T-cell (primary cell): Measurements from ENCODE around the gene GPR173. TPM values are rescaled to one million over a fixed set of nuclear protein-coding genes. Genes with fewer than 3 reads are reported as not detected.

Experiments used
- ATAC-seq, 4 experiments: fragments of 200-7000 bp in 3 of 4; fragments of 150-1000 bp in 1 of 4; cut with Tn5 transposase; replicated peaks in 1 of 4; 1 replicate in 3 of 4; 2 replicates in 1 of 4; pipeline ENCODE4 v1.10.0; 2021; ENCODE audit warnings: moderate library complexity in 3 of 4, mild to moderate bottlenecking in 2 of 4, moderate number of reproducible peaks in 1 of 4
- CTCF ChIA-PET, 2 donors: fragments of 300-600 bp; sonication (Branson Sonifier 250); formaldehyde crosslinking; loops; one replicate each; lab custom pipeline; 2022; ENCODE audit warnings: antibody characterized with exemption in 2 of 2; lab: Charles Lee
- POLR2A ChIA-PET, 2 donors: fragments of 300-600 bp; sonication (Branson Sonifier 250); formaldehyde crosslinking; loops; one replicate each; lab custom pipeline; 2022; ENCODE audit warnings: antibody characterized with exemption in 2 of 2; lab: Charles Lee
- DNase-seq, 35 experiments: peaks; one replicate each; pipeline versions ENCODE4 v3.0.0 to v3.0.0-alpha.2; 2013 to 2023
- H3K27ac ChIP-seq: one replicate; pipeline ENCODE4 v1.5.1; 2013; ENCODE audit warnings: low read length
- H3K27me3 ChIP-seq, 2 experiments: replicated peaks in 1 of 2; 1 replicate in 1 of 2; 2 replicates in 1 of 2; pipeline versions ENCODE4 v1.6.1 to v1.7.0; 2013; ENCODE audit warnings: low read length in 1 of 2, mixed read lengths in 1 of 2; ENCODE audit not compliant: control insufficient read depth in 2 of 2, insufficient read depth in 2 of 2; ENCODE audit errors: extremely low read depth in 1 of 2
- H3K36me3 ChIP-seq, 2 donors: 1 replicate in 1 of 2; 2 replicates in 1 of 2; pipeline versions ENCODE4 v1.6.1 to v1.7.0; 2013; ENCODE audit warnings: low read length in 1 of 2; ENCODE audit not compliant: control insufficient read depth in 2 of 2, insufficient read depth in 1 of 2; ENCODE audit errors: extremely low read depth in 1 of 2
- H3K4me1 ChIP-seq, 2 experiments: 1 replicate in 1 of 2; 2 replicates in 1 of 2; pipeline versions ENCODE4 v1.6.1 to v1.7.0; 2013; ENCODE audit warnings: low read length in 2 of 2, mixed read lengths in 1 of 2; ENCODE audit not compliant: insufficient read depth in 2 of 2, control insufficient read depth in 1 of 2; ENCODE audit errors: extremely low read depth in 1 of 2
- H3K4me3 ChIP-seq, 2 donors: 1 replicate in 1 of 2; 2 replicates in 1 of 2; pipeline versions ENCODE4 v1.5.1 to v1.7.0; 2013; ENCODE audit warnings: mild to moderate bottlenecking in 2 of 2, low read length in 1 of 2, moderate library complexity in 1 of 2; ENCODE audit not compliant: control insufficient read depth in 1 of 2; ENCODE audit errors: extremely low read depth in 1 of 2
- H3K9me3 ChIP-seq: 2 replicates; pipeline ENCODE4 v1.7.0; 2013
- H3K27ac Mint-ChIP-seq, 2 donors: one replicate each; pipeline ENCODE4 v1.8.0; 2020 to 2021; ENCODE audit warnings: mild to moderate bottlenecking in 2 of 2, mixed read lengths in 2 of 2
- H3K27me3 Mint-ChIP-seq, 2 donors: one replicate each; pipeline ENCODE4 v1.8.0; 2021 to 2022; ENCODE audit warnings: mixed read lengths in 2 of 2
- H3K36me3 Mint-ChIP-seq: one replicate; pipeline ENCODE4 v1.8.0; 2021; ENCODE audit warnings: mixed read lengths
- H3K4me1 Mint-ChIP-seq, 3 donors: one replicate each; pipeline ENCODE4 v1.8.0; 2020 to 2022; ENCODE audit warnings: mixed read lengths in 3 of 3, mild to moderate bottlenecking in 1 of 3
- H3K4me3 Mint-ChIP-seq, 3 donors: one replicate each; pipeline ENCODE4 v1.8.0; 2020 to 2022; ENCODE audit warnings: mild to moderate bottlenecking in 3 of 3, mixed read lengths in 3 of 3, moderate library complexity in 3 of 3
- H3K9me3 Mint-ChIP-seq, 3 donors: one replicate each; pipeline ENCODE4 v1.8.0; 2020 to 2022; ENCODE audit warnings: mixed read lengths in 3 of 3
- WGBS: methylation state at CpG from one replicate; pipeline ENCODE4 v1.1.5; 2013; ENCODE audit warnings: missing lambda C conversion rate; ENCODE audit not compliant: insufficient coverage; 5-methylcytosine and 5-hydroxymethylcytosine counted together
- total RNA-seq, 35 experiments: library from RNA in 6 of 35; stranded (reverse) in 6 of 35; fragments of 120-200 nt in 1 of 35; gene quantifications; one replicate each; pipeline versions ENCODE4 v1.2.1 to v1.2.4 and lab custom pipeline; 2013 to 2026

GPR173 gene, protein sequence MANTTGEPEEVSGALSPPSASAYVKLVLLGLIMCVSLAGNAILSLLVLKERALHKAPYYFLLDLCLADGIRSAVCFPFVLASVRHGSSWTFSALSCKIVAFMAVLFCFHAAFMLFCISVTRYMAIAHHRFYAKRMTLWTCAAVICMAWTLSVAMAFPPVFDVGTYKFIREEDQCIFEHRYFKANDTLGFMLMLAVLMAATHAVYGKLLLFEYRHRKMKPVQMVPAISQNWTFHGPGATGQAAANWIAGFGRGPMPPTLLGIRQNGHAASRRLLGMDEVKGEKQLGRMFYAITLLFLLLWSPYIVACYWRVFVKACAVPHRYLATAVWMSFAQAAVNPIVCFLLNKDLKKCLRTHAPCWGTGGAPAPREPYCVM
- under 1 TPM in 4 of 5 donors, not detected in 1; 0.12 to 0.50 (median 0.17) TPM for total RNA-seq
- 0.07 TPM for total RNA-seq (2013)
- 0 to 0.31 (median 0) reads per million in 29 experiments for total RNA-seq (lab: John Stamatoyannopoulos, UW)

DNA sequence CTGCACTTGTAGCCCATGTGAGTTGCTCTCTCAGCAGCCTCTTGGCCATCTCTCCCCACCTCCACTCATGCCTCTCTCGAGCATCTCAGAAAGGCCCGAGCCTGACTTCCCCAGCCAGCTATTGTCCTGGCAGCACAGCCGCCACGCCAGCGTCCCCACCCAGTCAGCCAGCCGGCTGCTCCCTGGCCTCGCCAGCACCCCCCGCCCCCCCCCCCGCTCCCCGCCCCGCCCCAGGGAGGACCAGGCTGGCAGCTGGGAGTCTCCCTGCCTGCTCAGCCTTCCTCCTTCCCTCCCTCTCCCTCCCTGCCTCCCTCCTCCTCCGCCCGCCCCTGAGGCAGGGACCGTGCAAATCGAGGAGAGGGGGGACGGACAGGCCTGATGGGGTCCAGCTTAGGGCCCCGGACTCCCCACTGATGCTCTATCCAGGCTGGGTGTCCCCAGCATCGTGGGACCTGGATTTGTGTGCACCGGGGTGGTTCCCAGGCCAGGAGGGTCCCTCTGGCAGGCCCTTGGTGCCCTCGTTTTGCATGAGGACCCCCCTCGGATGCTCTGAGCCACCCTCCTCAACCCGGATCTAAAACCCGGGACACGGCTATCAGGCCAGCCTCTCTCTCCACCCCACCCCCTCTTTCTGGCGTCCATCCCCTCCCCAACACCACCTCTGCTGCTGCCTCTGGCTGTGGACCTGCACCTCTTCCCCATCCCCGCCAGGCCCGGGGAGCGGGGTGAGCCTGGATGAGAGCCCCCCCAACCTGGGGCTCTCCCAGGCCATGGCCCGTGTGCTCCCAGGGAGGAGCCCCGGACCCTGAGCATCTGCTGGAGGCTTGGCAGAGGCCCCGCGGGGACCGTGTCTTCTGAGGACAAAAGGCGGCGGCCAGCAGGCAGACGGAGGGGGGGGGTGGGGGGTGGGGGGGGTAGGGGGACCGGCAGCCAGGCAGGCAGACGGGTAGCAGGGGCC, at the start of gene GPR173:
Gene GPR173 (plus strand): TSS at position 621 of the 958 bp plus-strand sequence. CDS start 27,833 bp downstream, outside the sequence.
- Histone ChIP-seq H3K36me3 (no peaks in the 10 kb centered on the region), H3K9me3 (no peaks in the 10 kb centered on the region), H3K27ac (no peak within 1 kb of the TSS), H3K27me3 (peaks cover 0 to 22% of the 10 kb centered on the region in 2 experiments), H3K4me1 (peaks cover 0 to 5% of the 10 kb centered on the region in 2 experiments), H3K4me3 (no peak within 1 kb of the TSS)
- Mint-ChIP-seq H3K4me1 (peaks cover 0 to 3% (median 0%) of the 10 kb centered on the region in 3 donors), H3K27ac (no peak within 1 kb of the TSS), H3K4me3 (no peak within 1 kb of the TSS), H3K27me3 (peaks cover 7 to 16% of the 10 kb centered on the region in 2 donors), H3K9me3 (no peaks in the 10 kb centered on the region), H3K36me3 (no peaks in the 10 kb centered on the region)
- CTCF ChIA-PET = no interaction called here
- WGBS = no CpG with 5 or more reads among the region's 38 CpGs
- peak in 1 of 4 experiments; percentile 9 for ATAC-seq
- POLR2A ChIA-PET = no interaction called here
- DNase-seq = no peak

DNA sequence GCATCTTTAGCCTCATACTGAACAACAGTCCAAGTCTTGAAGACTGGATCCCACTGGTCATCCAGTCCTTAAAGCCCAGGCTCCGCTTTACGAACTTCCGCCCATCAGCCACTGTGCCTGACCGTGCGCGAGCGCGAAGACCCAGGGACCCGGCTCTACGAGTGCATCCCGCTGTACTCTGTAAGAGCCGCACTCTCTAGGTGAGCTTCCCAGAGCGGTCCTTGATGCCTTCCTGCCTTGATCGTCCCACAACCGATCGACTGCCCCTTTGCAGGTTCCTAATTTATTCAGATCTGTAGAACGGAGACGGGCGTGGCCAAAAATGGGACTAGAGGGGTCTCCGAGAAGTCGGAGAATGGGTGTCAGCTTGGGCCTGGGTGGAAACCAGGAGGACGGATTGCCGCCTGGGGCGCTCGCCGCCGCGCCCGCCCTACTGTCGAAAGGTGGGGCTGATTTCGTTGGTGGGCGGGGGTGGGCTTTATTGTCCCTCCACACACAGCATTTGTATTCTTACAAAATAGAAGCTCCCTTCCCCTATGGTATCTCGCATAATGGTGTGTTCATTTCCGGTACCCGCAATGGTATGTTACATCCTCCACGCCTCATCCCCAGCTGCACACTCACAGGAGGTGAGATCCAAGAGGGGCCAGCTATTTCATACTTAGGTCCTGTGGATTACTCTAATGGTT, 48.0 kb upstream of the GPR173 start:
- 40% methylated on average over 1 of the region's 36 CpGs for WGBS
- Histone ChIP-seq H3K4me1 (peaks cover 0 to 13% of the 10 kb centered on the region in 2 experiments), H3K9me3 (no peaks in the 10 kb centered on the region), H3K27ac (no peak overlapping the region), H3K27me3 (peaks cover 0 to 23% of the 10 kb centered on the region in 2 experiments), H3K4me3 (peak overlapping the region in 1 of 2 donors; percentile 17), H3K36me3 (no peaks in the 10 kb centered on the region)
- ChIA-PET CTCF (no interaction called here), POLR2A (interaction anchor here in 1 of 2 donors (0.5 to 0.6 kb wide), 2 partner anchors 293 to 331 kb away, joined by 3 to 6 read pairs; no protein-coding TSS in a partner anchor)
- H3K9me3 Mint-ChIP-seq = no peaks in the 10 kb centered on the region
- H3K36me3 Mint-ChIP-seq = no peaks in the 10 kb centered on the region
- peaks cover 10 to 44% of the 10 kb centered on the region in 2 donors for H3K27me3 Mint-ChIP-seq
- H3K4me3 Mint-ChIP-seq = peak overlapping the region; percentile 31 to 60 (median 43)
- peaks cover 3 to 9% (median 6%) of the 10 kb centered on the region in 3 donors for H3K4me1 Mint-ChIP-seq
- DNase-seq (peak in 2 of 35 experiments; percentile 0 to 9), ATAC-seq (peak; percentile 43 to 75 (median 59))
- no peak overlapping the region for H3K27ac Mint-ChIP-seq

DNA sequence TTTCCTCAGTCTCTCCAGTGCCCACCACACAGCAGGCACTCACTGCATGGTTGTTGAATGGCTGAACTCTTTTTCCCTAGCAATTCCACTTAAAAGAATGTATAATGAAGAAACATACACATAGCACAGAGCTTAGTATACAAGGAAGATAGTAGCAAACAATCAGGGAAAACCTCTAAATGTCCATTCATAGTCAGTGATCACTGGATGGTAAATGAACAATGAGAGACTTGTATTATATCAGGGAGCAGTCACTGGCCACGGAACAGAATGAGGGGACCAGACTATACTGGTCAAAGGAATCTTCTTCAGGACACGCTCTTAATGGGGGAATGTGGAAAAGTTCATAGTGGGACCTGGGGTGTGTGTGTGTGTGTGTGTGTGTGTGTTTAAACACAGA, 46.6 kb upstream of the GPR173 start:
- no peak overlapping the region for H3K4me3 ChIP-seq
- H3K9me3 ChIP-seq = no peaks in the 10 kb centered on the region
- Mint-ChIP-seq H3K27me3 (peaks cover 11 to 42% of the 10 kb centered on the region in 2 donors), H3K36me3 (no peaks in the 10 kb centered on the region), H3K27ac (no peak overlapping the region), H3K4me1 (peaks cover 0 to 6% (median 0%) of the 10 kb centered on the region in 3 donors), H3K9me3 (no peaks in the 10 kb centered on the region), H3K4me3 (no peak overlapping the region)
- ChIA-PET CTCF (interaction anchor here in 1 of 2 donors (0.5 kb wide), 1 partner anchor 90 kb away, joined by 5 read pairs; no protein-coding TSS in a partner anchor), POLR2A (no interaction called here)
- H3K27ac ChIP-seq = no peak overlapping the region
- H3K27me3 ChIP-seq = peaks cover 0 to 23% of the 10 kb centered on the region in 2 experiments
- no peaks in the 10 kb centered on the region for H3K36me3 ChIP-seq
- ATAC-seq = no peak
- no CpG with 5 or more reads among the region's 2 CpGs for WGBS
- no peak for DNase-seq
- H3K4me1 ChIP-seq = peaks cover 0 to 7% of the 10 kb centered on the region in 2 experiments

DNA sequence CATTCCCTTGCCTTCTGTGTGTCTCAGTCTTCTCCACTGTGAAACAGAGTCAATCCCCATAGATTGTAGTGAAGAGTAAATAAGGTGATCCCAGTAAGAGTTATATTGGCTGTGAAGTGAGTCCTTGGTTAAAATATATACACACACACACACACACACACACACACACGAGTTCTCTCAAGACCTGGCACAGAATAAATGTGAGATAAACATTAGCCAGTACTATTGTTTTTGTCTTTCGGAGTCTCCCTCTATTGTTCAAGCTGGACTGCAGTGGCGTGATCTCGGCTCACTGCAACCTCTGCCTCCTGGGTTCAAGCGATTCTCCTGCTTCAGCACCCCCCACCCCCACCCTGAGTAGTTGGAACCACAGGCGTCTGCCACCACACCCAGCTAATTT, 45.5 kb upstream of the GPR173 start:
- H3K4me3 ChIP-seq = no peak overlapping the region
- H3K9me3 ChIP-seq = no peaks in the 10 kb centered on the region
- POLR2A ChIA-PET = no interaction called here
- no peak overlapping the region for H3K27ac ChIP-seq
- H3K36me3 ChIP-seq = no peaks in the 10 kb centered on the region
- CTCF ChIA-PET = no interaction called here
- WGBS = 0% methylated on average over 1 of the region's 6 CpGs
- Mint-ChIP-seq H3K27ac (no peak overlapping the region), H3K9me3 (no peaks in the 10 kb centered on the region), H3K36me3 (no peaks in the 10 kb centered on the region), H3K4me3 (no peak overlapping the region), H3K4me1 (peaks cover 0 to 6% (median 0%) of the 10 kb centered on the region in 3 donors), H3K27me3 (peaks cover 13 to 49% of the 10 kb centered on the region in 2 donors)
- peaks cover 0 to 7% of the 10 kb centered on the region in 2 experiments for H3K4me1 ChIP-seq
- ATAC-seq (no peak), DNase-seq (no peak)
- H3K27me3 ChIP-seq = peaks cover 0 to 23% of the 10 kb centered on the region in 2 experiments

GRCh38 chrX:53004038-53004437, 44.6 kb upstream of the GPR173 start:
- Histone ChIP-seq H3K27ac (no peak overlapping the region), H3K36me3 (no peaks in the 10 kb centered on the region), H3K9me3 (no peaks in the 10 kb centered on the region), H3K4me1 (peaks cover 0 to 7% of the 10 kb centered on the region in 2 experiments), H3K4me3 (no peak overlapping the region), H3K27me3 (peaks cover 0 to 23% of the 10 kb centered on the region in 2 experiments)
- no peaks in the 10 kb centered on the region for H3K36me3 Mint-ChIP-seq
- peaks cover 15 to 48% of the 10 kb centered on the region in 2 donors for H3K27me3 Mint-ChIP-seq
- CTCF ChIA-PET = interaction anchor here in 1 of 2 donors (0.6 kb wide), 1 partner anchor 60 kb away, joined by 3 read pairs; no protein-coding TSS in a partner anchor
- DNase-seq (no peak), ATAC-seq (no peak)
- no peak overlapping the region for H3K27ac Mint-ChIP-seq
- no peak overlapping the region for H3K4me3 Mint-ChIP-seq
- no peaks in the 10 kb centered on the region for H3K9me3 Mint-ChIP-seq
- H3K4me1 Mint-ChIP-seq = peaks cover 0 to 6% (median 0%) of the 10 kb centered on the region in 3 donors
- POLR2A ChIA-PET = no interaction called here
- no CpG with 5 or more reads among the region's 4 CpGs for WGBS
